GM10266 (cell line): Measurements from ENCODE around the gene TTC39C.

Source experiments
- DNase-seq: peaks from one replicate; pipeline ENCODE4 v3.0.0; 2012; ENCODE audit errors: extremely low spot score
- TF ChIP-seq, protein P1 (sequence below): IDR thresholded peaks from 2 replicates; pipeline ENCODE4 v1.5.1; 2012; ENCODE audit warnings: mild to moderate bottlenecking, low read depth; ENCODE audit not compliant: control insufficient read depth, insufficient read depth; ENCODE audit errors: missing control alignments

Gene TTC39C

GRCh38 chr18:23994361-23994902, 20.1 kb upstream of the TTC39C start:
- TF ChIP-seq, protein P1, sequence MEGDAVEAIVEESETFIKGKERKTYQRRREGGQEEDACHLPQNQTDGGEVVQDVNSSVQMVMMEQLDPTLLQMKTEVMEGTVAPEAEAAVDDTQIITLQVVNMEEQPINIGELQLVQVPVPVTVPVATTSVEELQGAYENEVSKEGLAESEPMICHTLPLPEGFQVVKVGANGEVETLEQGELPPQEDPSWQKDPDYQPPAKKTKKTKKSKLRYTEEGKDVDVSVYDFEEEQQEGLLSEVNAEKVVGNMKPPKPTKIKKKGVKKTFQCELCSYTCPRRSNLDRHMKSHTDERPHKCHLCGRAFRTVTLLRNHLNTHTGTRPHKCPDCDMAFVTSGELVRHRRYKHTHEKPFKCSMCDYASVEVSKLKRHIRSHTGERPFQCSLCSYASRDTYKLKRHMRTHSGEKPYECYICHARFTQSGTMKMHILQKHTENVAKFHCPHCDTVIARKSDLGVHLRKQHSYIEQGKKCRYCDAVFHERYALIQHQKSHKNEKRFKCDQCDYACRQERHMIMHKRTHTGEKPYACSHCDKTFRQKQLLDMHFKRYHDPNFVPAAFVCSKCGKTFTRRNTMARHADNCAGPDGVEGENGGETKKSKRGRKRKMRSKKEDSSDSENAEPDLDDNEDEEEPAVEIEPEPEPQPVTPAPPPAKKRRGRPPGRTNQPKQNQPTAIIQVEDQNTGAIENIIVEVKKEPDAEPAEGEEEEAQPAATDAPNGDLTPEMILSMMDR: no peak
- no peak for DNase-seq

DNA sequence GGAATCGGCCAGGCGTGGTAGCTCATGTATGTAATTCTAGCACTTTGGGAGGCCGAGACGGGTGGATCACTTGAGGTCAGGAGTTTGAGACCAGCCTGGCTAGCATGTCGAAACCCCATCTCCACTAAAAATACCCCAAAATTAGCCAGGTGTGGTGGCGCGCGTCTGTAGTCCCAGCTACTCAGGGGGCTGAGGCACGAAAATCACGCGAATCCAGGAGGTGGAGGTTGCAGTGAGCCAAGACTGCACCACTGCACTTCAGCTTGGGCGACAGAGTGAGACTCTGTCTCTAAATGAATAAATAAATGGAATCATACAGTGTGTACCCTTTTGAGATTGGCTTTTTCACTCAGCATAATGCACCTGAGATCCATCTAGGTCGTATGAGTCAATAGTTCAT, 19.4 kb upstream of the TTC39C start:
- DNase-seq: no peak
- TF ChIP-seq, protein P1: no peak

GRCh38 chr18:23998018-23998417, 16.5 kb upstream of the TTC39C start:
- TF ChIP-seq, protein P1: no peak
- DNase-seq: no peak

DNA sequence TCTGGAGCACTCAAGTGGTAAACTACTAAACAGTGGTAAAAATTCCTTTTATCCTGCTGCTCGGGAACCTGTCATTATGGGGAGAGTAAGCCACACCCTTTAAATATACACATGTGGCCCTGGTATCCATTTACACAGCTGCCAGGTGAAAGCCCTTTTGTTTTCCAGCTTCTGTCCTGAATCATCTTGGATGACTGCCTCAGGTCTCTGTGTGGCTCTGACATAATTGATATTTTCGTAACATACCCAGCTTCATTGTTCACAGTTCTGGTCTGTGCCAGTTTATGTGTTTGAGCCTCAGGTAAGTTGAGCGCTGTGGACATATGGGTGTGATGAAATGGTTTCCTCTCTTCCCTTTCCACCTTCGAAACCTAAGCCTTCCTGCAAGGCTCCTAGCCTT, 15.7 kb upstream of the TTC39C start:
- TF ChIP-seq, protein P1: no peak
- no peak for DNase-seq

GRCh38 chr18:24000613-24001490, 13.7 kb upstream of the TTC39C start:
- TF ChIP-seq, protein P1: no peak
- no peak for DNase-seq

DNA sequence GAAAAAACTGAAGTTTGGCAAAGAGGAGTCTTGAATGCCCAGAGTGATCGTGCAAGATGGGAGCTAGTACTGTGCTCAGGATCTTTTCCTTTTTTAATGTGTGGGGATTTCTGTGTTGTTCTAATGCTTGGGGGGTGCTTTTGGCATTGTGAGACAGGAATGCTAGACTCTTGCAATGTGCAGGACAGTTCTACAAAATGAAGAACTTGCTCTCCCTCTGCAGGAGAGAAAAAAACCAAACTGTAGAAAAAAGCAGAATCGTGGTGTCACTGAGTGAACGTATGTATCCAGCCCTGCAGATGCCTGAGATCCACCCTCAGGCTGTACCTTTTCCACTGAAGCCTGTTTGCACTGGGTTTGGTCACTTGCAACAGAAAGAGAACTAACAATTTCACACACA, 12.1 kb upstream of the TTC39C start:
- TF ChIP-seq, protein P1: no peak
- no peak for DNase-seq

- DNase-seq: no peak
- TF ChIP-seq, protein P1: no peak
Measured at GRCh38 chr18:24003288-24003687, 11.3 kb upstream of the TTC39C start.
